IPS-NIHi7 (cell line): ENCODE measurements around the gene MAL.
"Not testable (repeated sequence)": the region's sequence is repeated elsewhere in the genome, so short reads cannot be mapped to it uniquely, and the experiment has no call there.

Experiments used
- DNase-seq: peaks from one replicate; pipeline ENCODE4 v3.0.0; 2012; ENCODE audit warnings: mixed read lengths; ENCODE audit errors: extremely low spot score

The MAL gene

DNA sequence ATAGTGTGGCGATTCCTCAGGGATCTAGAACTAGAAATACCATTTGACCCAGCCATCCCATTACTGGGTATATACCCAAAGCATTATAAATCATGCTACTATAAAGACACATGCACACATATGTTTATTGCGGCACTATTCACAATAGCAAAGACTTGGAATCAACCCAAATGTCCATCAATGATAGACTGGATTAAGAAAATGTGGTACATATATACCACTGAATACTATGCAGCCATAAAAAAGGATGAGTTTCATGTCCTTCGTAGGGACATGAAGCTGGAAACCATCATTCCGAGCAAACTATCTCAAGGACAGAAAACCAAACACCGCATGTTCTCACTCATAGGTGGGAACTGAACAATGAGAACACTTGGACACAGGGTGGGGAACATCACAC is 72.8 kb downstream of the MAL start:
- DNase-seq, result not testable (repeated sequence)

GRCh38 chr2:95099910-95100309 is 74.4 kb downstream of the MAL start:
- DNase-seq, result no peak
